ENCODE results near the gene SLC6A9.

The SLC6A9 gene

DNA sequence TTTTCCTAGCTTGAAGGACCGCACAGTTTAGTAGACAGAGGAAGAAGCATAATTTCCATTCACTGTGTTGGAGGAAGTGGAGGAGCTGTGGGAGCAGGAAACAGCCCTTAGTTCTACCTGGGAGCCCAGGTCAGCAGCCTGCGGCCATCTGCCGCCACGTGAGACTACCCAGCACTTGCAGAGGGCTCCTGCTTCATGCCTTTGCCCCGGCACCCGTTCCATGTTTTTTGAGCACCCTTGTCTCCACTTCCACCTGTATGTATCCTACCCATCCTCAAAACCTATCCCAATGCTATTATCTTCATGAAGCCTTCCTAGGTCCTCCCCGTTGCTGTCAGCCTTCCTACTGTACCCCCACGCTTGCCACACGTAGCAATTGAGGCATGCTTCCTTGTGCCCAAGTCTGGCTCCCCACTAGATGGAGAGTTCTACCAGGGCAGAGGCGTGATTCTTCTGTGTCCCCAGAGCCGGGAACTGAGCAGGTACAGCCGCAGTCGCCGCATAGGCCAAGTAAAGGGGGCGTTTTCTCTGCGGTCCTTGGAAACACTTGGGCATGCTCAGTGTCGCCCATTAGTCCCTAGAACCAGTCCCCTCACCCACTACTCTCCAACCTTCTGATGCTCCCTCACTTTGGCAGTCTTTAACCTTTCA is 1.9 kb downstream of the SLC6A9 start:
- DNase-seq (ENCODE audit: low read depth), result no peak

DNA sequence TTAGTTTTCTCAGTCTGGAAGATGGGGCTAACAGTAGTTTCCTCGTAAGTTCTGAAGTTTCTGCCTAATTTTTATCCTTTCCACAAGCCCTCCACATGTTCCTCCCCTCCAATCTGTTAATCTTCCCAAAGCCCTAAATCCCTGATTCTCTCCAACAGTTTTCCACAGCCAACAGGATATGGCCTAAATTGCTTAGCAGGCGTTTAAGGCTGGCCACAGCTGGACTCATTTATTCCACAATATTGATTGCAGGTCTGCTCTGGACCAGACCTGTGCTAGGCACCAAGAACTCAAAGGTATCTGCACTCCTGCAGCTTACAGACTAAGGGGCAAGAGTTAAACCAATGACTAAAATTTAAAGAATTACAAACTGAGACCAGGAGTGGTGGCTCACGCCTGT is 3.9 kb downstream of the SLC6A9 start:
- DNase-seq (ENCODE audit: low read depth), result no peak

DNA sequence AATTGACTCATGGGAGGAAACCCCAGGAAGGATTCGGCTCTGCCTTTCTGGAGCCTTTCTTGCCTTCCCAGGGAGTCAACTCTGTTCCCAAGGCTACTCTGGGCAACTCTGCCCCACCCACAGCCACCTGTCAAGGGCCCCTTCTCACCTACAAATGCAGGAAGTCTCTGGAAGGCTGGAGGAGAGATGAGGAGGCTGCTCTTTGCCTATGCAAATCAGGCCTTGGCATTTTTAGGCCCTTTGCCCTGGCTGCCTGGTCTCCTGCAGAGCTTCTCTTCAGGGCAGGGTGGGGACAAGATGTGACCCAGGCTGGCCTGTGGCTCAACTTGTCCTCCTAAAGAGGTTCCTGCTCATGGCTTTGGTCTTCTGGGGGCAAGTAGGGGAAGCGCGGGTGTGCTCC is 5.4 kb downstream of the SLC6A9 start:
- no peak for DNase-seq (ENCODE audit: low read depth)

DNA sequence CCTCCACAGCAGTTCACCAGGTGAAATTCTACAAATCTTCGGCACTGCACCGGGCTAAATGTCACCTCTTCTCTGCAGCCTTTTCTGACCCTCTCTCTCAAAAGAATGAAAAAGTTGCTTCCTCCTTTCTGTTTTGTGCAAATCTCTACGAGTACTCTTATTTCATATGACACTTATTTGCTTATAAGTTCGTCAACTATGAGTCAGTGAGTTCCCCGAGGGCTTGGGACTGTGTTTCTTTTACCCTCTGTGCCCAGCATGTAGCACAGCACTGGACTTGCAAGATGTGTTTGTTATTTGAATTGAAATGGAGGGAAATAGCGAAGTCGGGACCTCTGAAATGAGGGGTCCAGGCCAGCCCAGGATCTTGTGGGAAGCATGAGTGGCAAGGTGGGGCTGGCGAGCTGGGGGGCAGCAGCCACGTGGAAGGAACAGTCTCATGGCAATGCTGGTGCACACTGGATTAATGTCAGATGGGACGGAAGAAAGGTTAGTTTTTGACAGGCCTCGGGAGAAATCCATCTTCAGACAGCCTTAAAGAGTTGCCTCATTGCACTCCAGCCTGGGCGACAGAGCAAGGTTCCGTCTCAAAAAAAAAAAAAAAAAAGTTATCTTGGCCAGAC is 6.2 kb downstream of the SLC6A9 start:
- DNase-seq (ENCODE audit: low read depth), result no peak

DNA sequence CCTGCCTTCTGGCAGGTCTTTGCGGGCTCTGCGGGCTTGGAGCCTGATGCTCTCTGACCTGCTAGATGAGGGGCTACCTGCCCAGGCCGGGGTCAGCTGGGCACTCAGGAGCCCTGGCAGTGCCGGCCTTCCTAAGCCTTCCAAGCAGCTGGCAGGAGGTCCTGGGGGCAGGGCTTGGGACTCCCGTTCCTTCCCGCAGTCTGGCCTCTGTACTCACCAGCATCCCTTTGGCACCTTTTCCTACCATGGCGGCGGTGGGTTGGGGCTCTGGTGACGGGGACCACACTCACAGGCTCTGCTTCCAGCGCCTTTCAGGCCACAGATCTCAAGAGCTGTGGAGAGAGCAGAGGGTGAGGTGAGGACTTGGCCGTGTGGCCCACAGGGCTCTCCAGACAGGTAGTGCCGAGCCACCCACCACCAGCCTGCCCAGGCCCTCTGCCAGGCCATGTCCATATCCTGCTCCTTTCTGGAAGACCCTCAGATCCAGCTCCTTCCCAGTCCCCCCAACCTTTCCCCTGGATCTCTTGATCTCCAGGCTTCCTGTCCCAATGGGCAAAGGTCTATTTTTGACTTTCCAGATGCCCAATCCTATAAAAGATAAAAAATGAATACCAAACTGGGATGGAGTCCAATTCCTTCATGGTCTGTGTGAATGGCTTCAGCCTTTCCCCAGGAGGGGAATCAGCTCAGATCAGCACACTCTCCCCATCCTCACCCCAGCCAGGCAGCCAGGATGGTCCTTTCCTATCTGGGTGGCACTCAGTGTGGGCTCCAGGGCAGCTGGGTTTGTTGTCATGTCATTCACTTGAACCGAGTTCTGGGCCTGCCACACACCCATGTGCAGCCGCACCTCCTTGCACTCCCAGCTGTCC is 7.0 kb downstream of the SLC6A9 start:
- DNase-seq (ENCODE audit: low read depth), result no peak

DNA sequence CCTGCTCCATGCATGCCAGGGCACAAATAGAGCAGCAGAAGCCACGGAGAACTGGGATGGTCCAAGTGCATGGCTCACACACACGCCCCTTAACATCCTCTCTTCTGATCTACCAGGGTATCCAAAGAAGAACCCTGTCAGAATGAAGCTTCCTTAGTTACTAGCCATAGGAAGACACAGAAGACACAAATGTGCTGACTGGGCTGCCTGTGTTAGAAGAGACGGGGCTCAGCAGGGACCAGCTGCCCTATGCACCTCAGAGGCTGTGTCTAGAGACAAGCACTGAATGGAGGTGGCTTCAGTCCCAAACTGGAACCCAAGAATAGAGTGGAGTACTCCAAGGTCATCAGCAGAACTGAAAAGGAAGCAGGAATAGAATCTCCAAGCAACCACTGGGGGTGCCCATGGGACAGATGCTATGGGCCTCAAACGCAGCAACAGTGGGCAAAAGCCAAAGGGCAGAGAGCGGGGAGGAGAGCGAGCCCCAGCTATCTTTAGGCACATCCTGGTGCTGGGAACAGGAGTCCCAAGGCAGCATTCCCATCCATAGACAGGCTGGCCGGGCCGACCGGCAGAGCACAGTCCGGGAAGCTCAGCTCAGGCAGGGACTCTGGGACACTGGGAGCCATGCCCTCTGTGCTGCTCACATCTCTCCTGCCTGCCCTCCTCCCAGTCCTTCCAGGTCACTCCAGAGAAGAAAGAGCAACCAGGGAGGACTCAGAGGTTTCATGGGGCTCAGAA is 9.5 kb downstream of the SLC6A9 start:
- no peak for DNase-seq (ENCODE audit: low read depth)

DNA sequence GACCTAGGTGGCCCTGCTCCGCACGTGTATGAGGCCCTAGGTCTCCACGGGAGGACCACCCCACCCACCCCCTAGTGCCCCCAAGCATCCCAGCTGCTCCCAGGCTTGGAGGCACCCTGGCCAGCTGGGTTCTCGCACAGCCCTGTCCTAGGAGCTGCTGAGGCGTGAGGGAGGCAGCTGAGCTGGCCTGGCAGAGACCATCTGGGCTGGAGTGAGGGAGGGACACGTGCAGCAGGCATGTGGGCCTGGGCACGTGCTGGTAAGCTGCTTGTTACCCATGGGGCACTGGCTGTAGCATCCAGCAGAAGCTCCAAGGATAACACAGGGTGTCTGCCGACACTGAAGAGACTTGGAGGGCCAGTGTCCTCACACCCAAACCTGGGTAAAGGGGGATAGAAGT is 10.1 kb downstream of the SLC6A9 start:
- no peak for DNase-seq (ENCODE audit: low read depth)

DNA sequence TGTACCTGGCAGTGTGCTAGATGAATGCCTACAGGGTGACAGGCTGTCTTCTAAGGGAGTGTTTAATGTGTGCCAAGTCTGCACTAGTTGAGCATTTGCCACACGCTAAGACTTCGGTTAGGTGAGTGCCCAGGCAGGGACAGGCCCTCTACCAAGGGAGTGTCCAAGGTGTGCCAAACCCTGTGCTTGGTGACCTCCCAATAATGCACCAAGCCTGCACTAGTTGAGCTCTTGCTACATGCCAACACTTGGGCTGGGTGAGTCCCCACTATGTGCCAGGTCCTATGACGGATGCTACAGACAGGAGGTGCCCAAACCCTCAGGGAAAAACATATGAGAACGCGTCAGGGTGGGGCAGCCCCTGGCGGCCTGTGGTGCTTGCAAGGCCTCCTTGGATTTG is 10.8 kb downstream of the SLC6A9 start:
- no peak for DNase-seq (ENCODE audit: low read depth)

DNA sequence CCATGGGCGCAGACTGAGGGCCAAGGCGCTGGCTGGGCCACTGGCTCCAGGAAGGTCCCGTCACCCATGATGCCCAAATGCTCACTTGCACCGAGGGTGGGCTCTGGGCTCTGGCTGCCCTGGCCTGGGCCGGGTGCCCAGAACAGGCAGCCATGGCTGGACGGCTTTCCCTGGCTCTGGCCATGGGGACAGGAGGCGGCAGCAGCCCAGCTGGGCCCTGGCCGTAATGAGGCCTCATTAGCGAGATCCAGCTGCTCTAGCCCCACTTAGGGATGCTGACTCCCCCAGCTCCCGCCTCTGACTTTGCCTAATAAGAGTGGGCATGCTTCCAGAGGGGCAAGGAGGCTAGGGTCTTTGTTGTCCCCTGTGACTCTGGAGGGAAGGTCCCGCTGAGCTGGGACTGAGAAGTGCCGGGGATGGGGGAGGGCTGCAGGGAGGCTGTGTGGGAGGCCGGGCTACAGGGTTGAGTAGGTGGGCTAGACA is 11.8 kb downstream of the SLC6A9 start:
- DNase-seq (ENCODE audit: low read depth), result no peak

DNA sequence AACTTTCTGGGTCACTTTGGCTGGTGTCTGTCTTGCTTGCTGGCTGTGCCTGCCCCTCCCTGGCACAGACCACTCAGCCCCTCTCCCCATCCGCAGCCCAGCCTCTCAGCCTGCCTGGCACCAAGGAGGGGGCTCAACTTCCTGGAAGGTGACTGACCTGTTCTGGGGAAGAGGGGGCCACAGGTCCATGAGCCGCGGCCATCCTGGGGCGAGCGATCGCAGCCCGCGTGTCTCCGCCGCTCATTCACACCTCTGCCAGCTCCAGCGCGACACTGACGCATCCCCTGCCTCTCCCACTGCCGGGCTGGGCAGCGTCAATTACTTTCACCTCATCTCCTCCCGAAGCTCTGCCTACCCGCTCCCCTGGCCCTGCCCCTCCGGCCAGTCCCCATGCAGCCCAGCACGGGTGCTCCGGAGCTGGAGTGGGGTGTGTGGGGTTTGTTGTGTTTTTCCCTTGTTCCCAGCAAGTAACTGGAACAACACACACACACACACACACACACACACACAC is 14.3 kb downstream of the SLC6A9 start:
- no peak for DNase-seq (ENCODE audit: low read depth)

DNA sequence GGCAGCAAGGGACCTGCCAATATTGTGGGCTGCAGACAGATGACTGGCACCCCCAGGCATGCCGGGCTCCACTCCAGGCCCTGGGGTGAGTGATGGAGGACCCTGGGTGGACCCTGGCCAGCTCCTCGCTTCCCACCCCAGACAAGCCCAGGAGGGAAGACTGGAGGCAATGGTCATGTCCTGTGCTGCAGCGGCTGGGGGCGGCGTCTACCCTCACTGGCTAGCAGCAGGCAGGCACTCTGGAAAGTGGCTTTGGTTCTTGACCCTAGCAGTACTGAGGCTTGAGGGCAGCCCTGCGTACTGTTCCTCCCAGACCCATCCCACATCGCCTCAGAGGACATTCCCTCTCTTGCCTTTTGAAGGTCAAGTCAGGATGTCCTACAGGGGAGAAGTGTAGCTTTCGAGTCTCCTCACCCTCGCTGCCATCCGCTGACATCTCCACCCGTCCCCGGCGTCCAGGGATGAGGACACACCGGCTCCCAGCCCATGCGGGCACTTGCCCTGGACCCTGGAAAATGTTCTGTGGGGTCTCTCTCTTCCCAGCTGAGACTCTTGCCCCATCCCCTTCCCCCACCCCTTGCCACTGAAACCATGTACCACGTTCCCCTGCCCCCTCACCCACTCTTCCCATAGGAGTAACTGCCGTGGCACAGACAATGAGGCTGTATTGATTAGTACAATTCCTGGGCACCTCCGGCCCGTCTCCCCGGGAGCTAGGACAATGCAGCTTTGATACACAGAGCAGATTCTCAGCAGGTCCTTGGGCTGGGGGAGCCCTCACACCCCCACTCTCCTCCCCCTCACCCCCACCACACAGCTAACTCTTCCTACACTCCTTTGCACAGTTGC is 15.0 kb downstream of the SLC6A9 start:
- DNase-seq (ENCODE audit: low read depth), result no peak

DNA sequence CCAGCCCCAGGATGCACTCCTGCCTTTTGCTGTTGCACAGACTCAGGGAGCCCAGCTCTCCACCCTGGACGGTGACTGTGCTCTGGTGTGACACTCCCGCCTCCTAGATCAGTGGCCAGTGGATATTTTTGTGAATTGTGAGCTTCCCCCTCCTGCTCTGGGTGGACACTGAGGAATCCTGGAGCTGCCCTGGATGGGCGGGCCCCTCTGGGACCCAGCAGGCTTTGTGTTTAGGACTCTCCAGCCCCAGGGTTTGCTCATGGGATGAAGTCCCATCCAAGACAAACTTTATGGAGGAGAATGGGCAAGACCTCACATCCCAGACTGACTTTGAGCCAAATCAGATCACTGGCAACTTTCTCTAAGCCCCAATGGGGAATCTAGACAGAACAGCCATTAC is 16.1 kb downstream of the SLC6A9 start:
- no peak for DNase-seq (ENCODE audit: low read depth)

DNA sequence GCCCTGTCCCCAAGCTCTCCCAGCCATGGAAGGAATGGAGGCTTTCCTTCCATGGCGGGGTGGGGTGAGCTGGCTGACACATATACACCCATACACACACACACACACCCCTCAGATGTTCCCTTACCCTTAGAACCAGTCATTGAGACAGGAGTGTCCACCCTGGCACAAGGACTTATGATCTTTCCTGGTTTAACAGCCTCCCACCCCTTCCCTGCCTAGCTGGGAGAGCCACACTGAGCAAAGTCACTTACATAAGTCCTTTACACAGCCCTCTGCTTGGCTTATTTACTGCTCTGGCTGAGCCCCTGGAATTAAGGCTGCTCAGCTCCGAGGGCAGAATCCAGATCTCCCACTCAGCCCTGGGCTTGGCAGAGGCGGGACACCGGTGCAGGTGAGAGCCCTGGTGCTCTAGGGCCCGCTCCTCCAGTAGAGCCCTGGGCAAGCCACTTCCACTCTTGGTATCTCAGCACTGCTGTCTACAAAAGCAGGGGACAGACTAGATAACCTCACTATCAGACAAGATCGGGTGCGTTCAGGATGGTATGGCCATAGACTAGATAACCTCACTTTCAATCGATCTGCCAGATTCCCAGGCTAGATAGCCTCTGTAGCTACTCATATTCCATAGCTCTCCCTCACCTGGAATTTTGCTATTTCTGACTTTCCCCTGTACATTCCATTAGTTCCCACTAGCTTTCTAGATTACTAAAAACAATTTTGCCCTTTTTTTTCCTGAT is 16.7 kb downstream of the SLC6A9 start:
- DNase-seq (ENCODE audit: low read depth), result no peak

DNA sequence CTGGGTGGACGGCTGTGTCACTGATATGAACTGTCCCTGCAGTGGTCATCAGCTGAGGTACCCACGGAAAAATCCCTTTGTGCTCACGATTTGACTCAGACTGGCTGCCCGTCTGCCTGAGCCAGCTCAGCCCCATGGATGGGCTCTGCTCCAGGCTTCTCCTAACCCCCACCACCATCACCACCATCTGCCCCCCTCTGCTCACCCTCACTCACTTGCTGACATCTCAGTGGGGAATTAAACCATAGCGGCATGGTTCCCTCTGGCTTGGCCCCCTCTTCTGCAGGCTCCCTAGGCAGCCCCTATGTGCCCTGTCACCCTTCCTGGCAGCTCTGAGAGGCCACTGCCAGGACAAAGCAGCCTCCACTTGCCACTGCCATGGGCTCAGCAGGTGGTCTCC is 17.3 kb downstream of the SLC6A9 start:
- no peak for DNase-seq (ENCODE audit: low read depth)

DNA sequence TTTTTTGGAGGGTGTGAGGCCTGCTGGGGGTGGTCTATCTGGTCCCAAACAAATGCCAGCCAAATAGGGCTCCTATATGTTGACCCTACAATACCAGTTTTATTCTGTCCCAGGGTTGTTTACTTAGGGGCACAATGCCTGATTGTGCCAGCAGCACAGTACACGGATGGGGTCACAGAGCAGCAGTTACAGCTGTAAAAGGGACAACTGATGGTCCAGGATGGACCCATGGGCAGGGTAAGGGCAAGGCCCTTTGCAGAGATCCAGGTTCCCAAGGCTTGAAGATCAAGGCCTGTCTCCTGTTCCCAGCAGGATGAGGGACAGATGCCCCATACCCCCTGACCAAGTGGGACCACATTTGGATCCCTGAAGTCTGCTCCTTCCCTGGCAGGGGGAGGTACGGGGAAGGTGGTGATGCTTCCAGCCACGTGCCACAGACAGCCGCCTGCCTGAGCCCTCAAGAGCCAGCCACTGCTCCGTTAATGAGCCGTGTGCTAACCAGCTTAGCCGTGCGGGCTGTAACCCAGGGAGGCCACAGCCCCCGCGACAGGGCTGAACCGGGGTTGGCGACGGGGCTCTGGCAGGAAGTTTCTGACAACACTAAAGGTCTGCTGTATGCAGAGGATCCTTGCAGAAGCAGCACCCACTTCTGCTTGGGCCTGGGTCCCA is 18.2 kb downstream of the SLC6A9 start:
- DNase-seq (ENCODE audit: low read depth), result no peak

DNA sequence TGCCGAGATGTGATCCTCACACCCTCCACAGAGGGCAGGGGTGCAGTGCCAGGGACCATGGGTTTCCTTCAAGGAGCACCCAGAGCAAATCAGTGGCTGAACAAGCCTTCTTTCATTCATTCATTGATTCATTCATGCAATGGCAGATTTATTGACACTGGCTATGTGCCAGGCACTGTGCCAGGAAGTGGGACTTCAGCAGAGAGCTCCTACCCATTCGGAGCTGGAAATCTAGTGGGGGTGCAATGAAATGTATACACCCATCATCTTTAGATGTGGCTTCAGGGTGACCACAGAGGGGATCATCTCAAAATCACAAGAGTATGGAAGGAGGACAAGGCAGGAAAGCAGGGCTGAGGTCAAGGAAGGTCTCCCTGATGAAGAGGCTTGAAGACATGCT is 18.9 kb downstream of the SLC6A9 start:
- DNase-seq (ENCODE audit: low read depth), result no peak

DNA sequence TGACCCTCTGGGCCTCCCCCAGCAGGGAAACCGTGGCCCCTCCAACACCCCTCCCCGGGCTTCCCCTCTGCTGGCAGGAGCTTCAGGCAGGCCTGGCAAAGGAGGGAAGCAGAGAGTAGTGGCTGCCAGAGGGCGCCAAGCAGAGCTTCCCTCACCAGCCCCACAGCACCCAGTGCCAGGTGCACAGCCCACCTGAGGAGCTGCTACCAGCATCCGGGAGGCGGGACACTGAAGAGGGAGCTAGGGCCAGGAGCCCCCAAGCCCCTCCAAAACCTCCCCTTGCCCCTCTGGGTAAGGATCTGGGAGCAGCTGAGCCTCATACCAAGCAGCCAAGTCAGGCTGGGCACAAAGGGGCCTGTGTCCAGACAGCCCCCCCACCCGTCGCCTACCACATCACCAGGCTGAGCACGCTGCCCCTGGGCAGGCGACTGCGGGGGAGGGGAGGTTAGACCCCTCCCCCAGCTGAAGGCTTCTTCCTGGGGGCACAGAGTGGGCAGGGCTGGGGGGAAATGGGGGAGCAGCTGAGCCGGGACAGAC is 20.3 kb downstream of the SLC6A9 start:
- no peak for DNase-seq (ENCODE audit: low read depth)

DNA sequence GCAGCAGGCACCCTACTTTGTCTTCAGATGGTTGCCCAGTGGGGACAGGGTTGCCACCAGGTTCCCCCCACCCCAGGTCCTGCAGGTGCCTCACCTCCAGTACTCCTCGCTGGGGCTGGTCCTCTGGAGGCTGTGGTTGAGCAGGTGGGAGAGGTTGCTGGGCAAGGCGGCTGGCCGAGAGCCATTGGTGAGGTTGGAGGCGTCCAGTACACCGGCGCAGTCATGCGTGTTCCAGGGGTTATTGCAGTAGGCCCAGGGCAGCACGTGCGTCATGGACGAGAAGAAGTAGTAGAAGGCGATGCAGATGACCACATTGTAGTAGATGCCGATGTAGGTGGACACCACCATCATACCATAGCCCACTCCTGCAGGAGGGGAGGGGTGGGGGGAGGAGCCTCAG is 23.0 kb downstream of the SLC6A9 start:
- DNase-seq (ENCODE audit: low read depth), result no peak

DNA sequence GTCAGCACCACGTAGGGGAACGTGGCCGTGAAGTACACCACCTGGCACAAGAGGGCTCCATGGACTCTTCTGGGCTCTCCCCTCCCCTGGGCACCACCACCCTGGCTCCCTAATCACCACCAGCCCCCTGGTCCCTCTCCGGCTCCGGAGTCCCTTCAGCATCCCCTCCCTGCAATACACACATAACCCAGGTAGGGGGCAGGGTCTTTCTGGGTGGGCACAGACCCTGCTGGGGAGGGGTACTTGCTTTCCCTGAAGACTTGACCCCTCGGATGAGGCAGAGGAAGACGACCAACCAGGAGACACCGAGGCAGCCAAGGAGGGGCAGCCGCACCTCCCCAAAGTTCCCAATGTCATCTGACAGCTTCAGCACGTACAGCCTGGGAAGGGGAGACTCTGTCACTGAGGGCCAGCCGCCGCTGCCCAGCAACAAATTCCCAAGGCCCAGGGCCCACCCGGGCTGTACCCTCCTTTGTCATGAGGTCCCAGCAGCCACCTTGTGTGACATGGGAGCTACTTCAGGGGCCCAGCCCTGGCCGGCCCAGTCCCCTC is 28.6 kb downstream of the SLC6A9 start:
- DNase-seq (ENCODE audit: low read depth), result no peak

Data from activated T-cell treated with anti-CD3 and anti-CD28 coated beads for 24 hours (primary cell).